Midbrain (tissue), 1 donor: ENCODE data around the gene LYPD4.
"Not testable (repeated sequence)": the region's sequence is repeated elsewhere in the genome, so short reads cannot be mapped to it uniquely, and the experiment has no call there.

Source experiments
- DNase-seq: peaks from one replicate; lab custom pipeline; 2025; lab: John Stamatoyannopoulos, UW

Gene LYPD4

GRCh38 chr19:41799444-41800000 lies 45.0 kb downstream of the LYPD4 start:
- DNase-seq, result no peak

- no peak for DNase-seq
These were observed 47.6 kb downstream of the LYPD4 start for GRCh38 chr19:41796901-41797300.

DNA sequence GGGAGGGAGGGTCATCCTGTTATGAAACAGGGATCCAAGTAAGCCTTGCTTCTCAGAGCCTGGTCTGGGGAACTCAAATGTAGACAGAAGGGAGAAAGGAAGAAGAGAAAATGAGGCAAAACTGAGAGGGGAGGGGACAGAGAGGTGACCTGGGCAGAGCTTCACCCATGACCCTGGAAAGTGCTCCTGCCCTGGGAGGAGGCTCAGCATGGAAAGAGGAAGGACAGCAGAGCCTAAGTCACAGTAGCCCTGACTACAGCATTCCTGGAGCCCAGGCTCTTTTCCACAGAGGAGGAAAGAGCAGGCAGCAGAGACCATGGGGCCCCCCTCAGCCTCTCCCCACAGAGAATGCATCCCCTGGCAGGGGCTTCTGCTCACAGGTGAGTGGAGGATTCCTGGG lies 48.1 kb downstream of the LYPD4 start, which contains the start of gene CEACAM3:
TSS of gene CEACAM3 (plus strand) at position 226 of the 400 bp plus-strand sequence. CDS start at position 317, 91 bp downstream.
- DNase-seq, result no peak

DNA sequence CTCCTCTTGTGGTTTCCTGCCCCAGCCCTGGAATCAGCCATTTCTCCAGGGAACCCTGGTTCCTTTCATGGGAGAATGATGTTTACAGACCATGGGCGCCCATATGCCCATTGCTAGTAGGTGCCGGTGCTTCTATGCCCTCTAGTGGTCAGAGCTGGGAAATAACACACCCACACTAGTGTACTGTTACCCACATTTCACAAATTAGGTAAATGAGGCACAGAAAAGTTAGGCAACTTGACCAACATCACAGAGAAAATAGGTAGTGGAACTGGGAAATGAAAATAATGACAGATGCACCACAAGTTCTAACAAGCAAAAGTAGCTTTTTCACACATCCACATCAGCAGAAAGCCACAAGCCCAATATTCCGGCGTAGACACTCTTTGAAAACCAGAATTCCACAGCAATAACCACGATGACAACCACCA lies 49.4 kb downstream of the LYPD4 start:
- peak; percentile 12 for DNase-seq

DNA sequence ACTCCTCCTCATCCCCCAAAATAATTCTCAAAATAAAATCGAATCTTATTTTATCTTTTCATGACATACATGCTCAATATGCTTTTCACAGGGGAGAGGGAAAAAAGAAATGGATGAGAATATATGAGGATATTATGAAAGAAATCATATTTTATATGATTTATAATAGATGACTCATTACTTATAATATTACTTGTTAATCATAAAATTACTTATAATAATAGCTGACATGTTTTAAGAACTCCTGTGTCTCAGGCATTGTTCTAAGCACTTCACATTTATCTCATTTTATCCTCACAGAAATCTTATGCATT lies 51.1 kb downstream of the LYPD4 start:
- DNase-seq, result no peak

DNA sequence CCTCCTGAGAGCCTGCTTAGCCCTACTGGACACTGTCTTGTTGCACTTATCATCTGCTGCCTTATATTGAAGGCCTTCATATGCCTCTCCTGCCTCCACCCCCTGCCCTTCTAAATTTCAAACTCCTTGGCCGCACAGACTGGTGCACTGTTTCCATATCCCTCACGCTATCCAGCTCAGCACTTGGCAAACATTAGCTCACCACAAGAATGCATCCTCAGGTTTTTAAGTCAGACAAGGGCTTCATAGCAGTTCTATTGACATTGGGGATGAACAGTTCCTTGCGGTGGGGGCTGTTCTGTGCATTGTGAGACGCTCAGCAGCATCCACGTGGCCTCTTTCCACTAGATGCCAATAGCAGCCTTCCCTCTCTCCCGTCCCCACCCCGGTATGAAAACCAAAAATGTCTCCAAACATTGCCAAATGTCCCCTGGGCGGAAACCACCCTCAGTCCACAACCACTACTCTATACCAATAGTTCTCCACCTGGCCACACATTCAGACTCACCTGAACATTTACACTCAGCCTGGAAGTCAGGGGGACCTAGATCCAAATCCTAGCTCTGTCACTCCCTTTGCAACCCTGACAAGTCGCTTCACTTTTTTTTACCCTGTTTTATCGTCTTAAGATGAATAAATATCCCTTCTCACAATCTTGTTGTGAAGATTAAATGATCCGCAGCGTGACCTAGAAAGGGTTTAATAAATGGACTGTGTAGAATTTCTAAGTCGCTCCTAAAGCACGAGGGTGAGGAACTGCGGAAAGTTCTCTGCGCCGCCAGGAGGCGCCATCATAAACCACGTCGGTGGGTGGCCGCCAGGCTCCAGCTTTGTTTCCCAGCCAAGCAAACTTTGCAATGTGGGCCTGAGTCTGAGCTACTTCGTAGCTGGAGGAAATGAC lies 51.7 kb downstream of the LYPD4 start:
- DNase-seq, result peak; percentile 3

- DNase-seq, result not testable (repeated sequence)
These were observed 55.4 kb downstream of the LYPD4 start for GRCh38 chr19:41789053-41789452.

- not testable (repeated sequence) for DNase-seq
These were observed 56.0 kb downstream of the LYPD4 start for GRCh38 chr19:41788518-41788917.
